Esophagus muscularis mucosa (tissue), 4 donors: ENCODE measurements around the gene FDPS. TPM values are rescaled to one million over a fixed set of nuclear protein-coding genes. Genes with fewer than 3 reads are reported as not detected.

Source experiments
- DNase-seq: peaks from one replicate; pipeline ENCODE4 v3.0.0-alpha.2; 2017; ENCODE audit errors: extremely low spot score
- H3K27ac ChIP-seq, 4 donors: fragments of 200-600 bp; sonication (generic); replicated peaks in 1 of 4; 1 replicate in 3 of 4; 2 replicates in 1 of 4; pipeline ENCODE4 v1.5.1; 2016 to 2019; ENCODE audit warnings: mild to moderate bottlenecking in 1 of 4
- H3K27me3 ChIP-seq, 4 donors: fragments of 200-600 bp; sonication (generic); one replicate each; pipeline versions ENCODE4 v1.5.1 to v1.6.0; 2016 to 2019
- H3K36me3 ChIP-seq, 4 donors: fragments of 200-600 bp; sonication (generic); one replicate each; pipeline ENCODE4 v1.5.1; 2016 to 2019
- H3K4me1 ChIP-seq, 4 donors: fragments of 200-600 bp; sonication (generic); one replicate each; pipeline ENCODE4 v1.5.1; 2016 to 2019
- H3K4me3 ChIP-seq, 4 donors: fragments of 200-600 bp; sonication (generic); 1 replicate in 2 of 4; 2 replicates in 2 of 4; pipeline ENCODE4 v1.5.1; 2016 to 2019; ENCODE audit warnings: mild to moderate bottlenecking in 4 of 4, moderate library complexity in 1 of 4
- H3K9me3 ChIP-seq, 4 donors: fragments of 200-600 bp; sonication (generic); 1 replicate in 3 of 4; 2 replicates in 1 of 4; pipeline ENCODE4 v1.5.1; 2016 to 2019
- EP300 ChIP-seq: sonication (generic); formaldehyde crosslinking; IDR thresholded peaks from one replicate; pipeline ENCODE4 v1.6.1; 2017; ENCODE audit warnings: antibody characterized with exemption
- POLR2A ChIP-seq: fragments of 450-650 bp; IDR thresholded peaks from one replicate; pipeline ENCODE4 v1.6.1; 2017; ENCODE audit warnings: antibody characterized with exemption, moderate library complexity, mild to moderate bottlenecking, low read depth
- POLR2AphosphoS5 ChIP-seq, 2 donors: sonication (generic); formaldehyde crosslinking; IDR thresholded peaks; one replicate each; pipeline ENCODE4 v1.6.1; 2017; ENCODE audit warnings: antibody characterized with exemption in 2 of 2
- WGBS: methylation state at CpG from one replicate; pipeline ENCODE4 v1.1.5; 2018; 5-methylcytosine and 5-hydroxymethylcytosine counted together
- intact Hi-C: fragments of 100-400 bp; cut with DNase I; formaldehyde crosslinking; loops from one replicate; pipeline ENCODE4 v1.15.1; 2023
- total RNA-seq, 4 donors: library from RNA; depleted of rRNA; stranded (reverse); fragments of >200 nt; gene quantifications; one replicate each; pipeline versions ENCODE4 v1.1.0 to v1.2.1, GENCODE V29; 2016
- TF ChIP-seq, protein P1 (sequence below), 3 experiments: fragments of 200-600 bp in 2 of 3; fragments of 450-650 bp in 1 of 3; sonication (generic) in 2 of 3; IDR thresholded peaks; one replicate each; pipeline ENCODE4 v1.5.1; 2017 to 2019; ENCODE audit warnings: antibody characterized with exemption in 3 of 3, mild to moderate bottlenecking in 2 of 3, moderate library complexity in 1 of 3

FDPS gene
- total RNA-seq, 4 donors from 2014 or later: 70.2 to 97.2 (median 82.0) TPM

DNA sequence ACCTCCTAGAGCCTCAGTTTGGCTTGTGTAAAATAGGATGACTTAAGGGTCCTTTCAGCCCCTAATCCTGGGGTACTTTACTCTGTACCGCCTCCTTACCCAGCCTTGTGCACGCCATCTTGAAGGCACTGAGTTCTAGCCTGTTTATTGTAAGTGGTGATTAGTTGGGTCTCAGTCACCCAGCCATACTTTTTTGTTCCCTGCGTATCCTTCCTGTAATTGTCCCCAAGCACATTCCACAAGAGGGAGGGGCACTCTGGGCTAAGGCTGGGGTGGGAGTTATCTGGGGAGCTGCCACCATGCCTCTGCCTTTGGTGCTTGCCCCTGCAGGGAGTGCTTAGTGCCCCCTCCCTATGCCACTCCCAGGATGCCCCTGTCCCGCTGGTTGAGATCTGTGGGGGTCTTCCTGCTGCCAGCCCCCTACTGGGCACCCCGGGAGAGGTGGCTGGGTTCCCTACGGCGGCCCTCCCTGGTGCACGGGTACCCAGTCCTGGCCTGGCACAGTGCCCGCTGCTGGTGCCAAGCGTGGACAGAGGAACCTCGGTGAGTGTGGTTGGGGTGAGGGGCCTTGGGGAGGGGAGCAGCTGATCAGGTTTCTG is 856 bp downstream of the FDPS start:
- Histone ChIP-seq H3K4me1 (peaks cover 16 to 33% (median 29%) of the 10 kb centered on the region in 4 donors), H3K9me3 (no peaks in the 10 kb centered on the region), H3K4me3 (peak overlapping the region; percentile 66 to 97 (median 70)), H3K36me3 (peaks cover 4 to 42% (median 31%) of the 10 kb centered on the region in 4 donors), H3K27me3 (no peaks in the 10 kb centered on the region), H3K27ac (peak overlapping the region; percentile 79 to 90 (median 86))
- no peak for DNase-seq
- TF ChIP-seq POLR2AphosphoS5 (IDR thresholded peaks at IDR 0.05): peak in 1 of 2 donors; percentile 11
- no peak for TF ChIP-seq POLR2A
- intact Hi-C loops: no loop called here
- WGBS: 5% methylated on average over 3 of the region's 11 CpGs

DNA sequence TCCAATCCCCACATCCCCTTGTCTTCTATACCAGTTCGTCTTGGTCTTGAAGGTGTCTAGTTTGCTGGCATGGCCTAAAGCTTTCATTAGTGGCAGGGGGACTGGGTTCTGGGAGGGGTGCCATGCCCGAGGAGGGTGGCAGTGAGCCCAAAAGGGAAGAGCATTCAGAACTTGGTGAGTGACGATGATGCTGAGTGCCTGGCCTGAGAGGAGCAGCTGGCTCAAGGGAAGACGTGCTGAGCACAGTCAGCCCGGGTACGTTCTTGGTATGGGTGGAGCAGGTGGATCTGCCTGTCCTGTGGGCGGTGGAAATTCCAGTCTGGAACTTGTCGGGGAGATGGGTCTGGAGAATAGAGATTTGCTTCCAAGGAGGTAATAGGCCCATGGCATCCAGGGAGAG is 4.6 kb downstream of the FDPS start:
- intact Hi-C loops: no loop called here
- 82% methylated on average over 8 of the region's 8 CpGs for WGBS
- Histone ChIP-seq H3K9me3 (no peaks in the 10 kb centered on the region), H3K4me1 (peaks cover 16 to 23% (median 22%) of the 10 kb centered on the region in 4 donors), H3K36me3 (peaks cover 4 to 69% (median 49%) of the 10 kb centered on the region in 4 donors), H3K27me3 (no peaks in the 10 kb centered on the region), H3K4me3 (no peak overlapping the region), H3K27ac (no peak overlapping the region)
- no peak for DNase-seq
- no peak for TF ChIP-seq POLR2A
- TF ChIP-seq EP300: no peak
- TF ChIP-seq POLR2AphosphoS5 (IDR thresholded peaks at IDR 0.05): no peak
- TF ChIP-seq, protein P1, sequence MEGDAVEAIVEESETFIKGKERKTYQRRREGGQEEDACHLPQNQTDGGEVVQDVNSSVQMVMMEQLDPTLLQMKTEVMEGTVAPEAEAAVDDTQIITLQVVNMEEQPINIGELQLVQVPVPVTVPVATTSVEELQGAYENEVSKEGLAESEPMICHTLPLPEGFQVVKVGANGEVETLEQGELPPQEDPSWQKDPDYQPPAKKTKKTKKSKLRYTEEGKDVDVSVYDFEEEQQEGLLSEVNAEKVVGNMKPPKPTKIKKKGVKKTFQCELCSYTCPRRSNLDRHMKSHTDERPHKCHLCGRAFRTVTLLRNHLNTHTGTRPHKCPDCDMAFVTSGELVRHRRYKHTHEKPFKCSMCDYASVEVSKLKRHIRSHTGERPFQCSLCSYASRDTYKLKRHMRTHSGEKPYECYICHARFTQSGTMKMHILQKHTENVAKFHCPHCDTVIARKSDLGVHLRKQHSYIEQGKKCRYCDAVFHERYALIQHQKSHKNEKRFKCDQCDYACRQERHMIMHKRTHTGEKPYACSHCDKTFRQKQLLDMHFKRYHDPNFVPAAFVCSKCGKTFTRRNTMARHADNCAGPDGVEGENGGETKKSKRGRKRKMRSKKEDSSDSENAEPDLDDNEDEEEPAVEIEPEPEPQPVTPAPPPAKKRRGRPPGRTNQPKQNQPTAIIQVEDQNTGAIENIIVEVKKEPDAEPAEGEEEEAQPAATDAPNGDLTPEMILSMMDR (IDR thresholded peaks at IDR 0.05): no peak

DNA sequence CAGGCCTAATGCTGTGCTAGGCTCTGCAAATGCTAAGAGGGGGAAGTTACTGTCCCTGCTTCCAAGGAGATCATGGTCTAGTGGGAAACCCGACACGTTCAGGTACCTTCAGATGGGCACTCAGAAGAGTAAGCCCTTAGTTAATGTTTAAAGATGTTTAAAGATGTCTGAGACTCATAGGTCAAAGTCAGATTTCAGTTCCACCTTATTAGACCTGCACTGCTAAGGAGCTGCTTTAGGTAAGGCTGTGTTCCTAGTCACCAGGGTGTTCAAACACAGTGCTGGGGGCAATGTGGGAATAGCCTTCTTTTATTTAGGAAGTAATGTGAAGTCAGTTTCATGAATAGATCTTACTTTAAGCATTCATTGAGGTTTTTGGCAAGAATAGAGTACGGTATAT is 8.3 kb downstream of the FDPS start:
- Histone ChIP-seq H3K9me3 (no peaks in the 10 kb centered on the region), H3K36me3 (peaks cover 0 to 64% (median 49%) of the 10 kb centered on the region in 4 donors), H3K27ac (no peak overlapping the region), H3K4me1 (peaks cover 11 to 25% (median 22%) of the 10 kb centered on the region in 4 donors), H3K4me3 (no peak overlapping the region), H3K27me3 (no peaks in the 10 kb centered on the region)
- DNase-seq: no peak
- 96% methylated on average over 3 of the region's 3 CpGs for WGBS
- TF ChIP-seq, protein P1 (IDR thresholded peaks at IDR 0.05): no peak
- no peak for TF ChIP-seq POLR2AphosphoS5 (IDR thresholded peaks at IDR 0.05)
- TF ChIP-seq EP300: no peak
- no peak for TF ChIP-seq POLR2A
- intact Hi-C loops: no loop called here

DNA sequence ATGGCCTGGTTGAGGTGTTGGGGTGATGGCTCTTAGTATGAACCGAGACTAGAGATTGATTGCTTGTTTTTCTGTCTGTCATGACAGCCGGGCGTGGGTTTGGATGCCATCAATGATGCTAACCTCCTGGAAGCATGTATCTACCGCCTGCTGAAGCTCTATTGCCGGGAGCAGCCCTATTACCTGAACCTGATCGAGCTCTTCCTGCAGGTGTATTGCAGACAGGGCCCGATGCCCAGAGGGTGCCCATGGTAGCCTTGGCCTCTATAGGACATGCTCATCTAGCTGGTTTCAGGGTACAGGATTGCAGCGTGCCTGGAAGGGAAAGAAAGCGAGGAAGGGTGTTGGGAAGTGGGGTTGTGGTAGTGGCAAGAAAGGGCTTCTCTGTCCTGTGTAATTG is 9.4 kb downstream of the FDPS start:
- 89% methylated on average over 8 of the region's 9 CpGs for WGBS

DNA sequence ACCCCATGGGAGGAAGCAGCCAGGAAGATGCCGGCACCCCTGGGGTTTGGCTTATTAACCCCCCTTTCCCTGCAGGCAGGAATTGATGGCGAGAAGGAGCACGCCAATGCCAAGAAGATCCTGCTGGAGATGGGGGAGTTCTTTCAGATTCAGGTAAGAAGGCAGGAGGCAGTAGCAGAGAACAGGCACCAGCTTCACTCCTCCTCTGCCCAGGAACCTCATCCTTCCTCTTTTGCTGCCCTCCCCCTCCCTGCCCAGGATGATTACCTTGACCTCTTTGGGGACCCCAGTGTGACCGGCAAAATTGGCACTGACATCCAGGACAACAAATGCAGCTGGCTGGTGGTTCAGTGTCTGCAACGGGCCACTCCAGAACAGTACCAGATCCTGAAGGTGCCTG is 10.9 kb downstream of the FDPS start:
- Histone ChIP-seq H3K9me3 (no peaks in the 10 kb centered on the region), H3K4me3 (no peak overlapping the region), H3K36me3 (peaks cover 0 to 40% (median 25%) of the 10 kb centered on the region in 4 donors), H3K27me3 (no peaks in the 10 kb centered on the region), H3K4me1 (peaks cover 19 to 37% (median 34%) of the 10 kb centered on the region in 4 donors), H3K27ac (peak overlapping the region in 2 of 4 donors; percentile 99)
- no peak for DNase-seq
- TF ChIP-seq POLR2A: no peak
- 100% methylated on average over 3 of the region's 5 CpGs for WGBS
- intact Hi-C loops: no loop called here

More for the DNA sequence above, 9.4 kb downstream of the FDPS start:
- Histone ChIP-seq H3K36me3 (peaks cover 0 to 52% (median 38%) of the 10 kb centered on the region in 4 donors), H3K9me3 (no peaks in the 10 kb centered on the region), H3K27ac (no peak overlapping the region), H3K27me3 (no peaks in the 10 kb centered on the region), H3K4me3 (no peak overlapping the region), H3K4me1 (peaks cover 19 to 37% (median 34%) of the 10 kb centered on the region in 4 donors)
- DNase-seq: no peak
- intact Hi-C loops: no loop called here
- TF ChIP-seq POLR2A: no peak
- TF ChIP-seq POLR2AphosphoS5 (IDR thresholded peaks at IDR 0.05): no peak
- TF ChIP-seq, protein P1 (IDR thresholded peaks at IDR 0.05): no peak
- TF ChIP-seq EP300: no peak
